Astrocyte (in vitro differentiated cells and primary cell): ENCODE measurements around the gene SLCO3A1. TPM values are rescaled to one million over a fixed set of nuclear protein-coding genes. Genes with fewer than 3 reads are reported as not detected.

Source experiments
- DNase-seq: peaks from one replicate; pipeline ENCODE4 v3.0.0-alpha.2; 2010; ENCODE audit warnings: low read depth
- FAIRE-seq: peaks from 2 replicates; lab custom pipeline; 2011; peaks lifted over from hg19 to GRCh38; lab: Jason Lieb, UNC
- H2AFZ ChIP-seq: 2 replicates; pipeline ENCODE4 v1.6.0; 2012; ENCODE audit warnings: low read depth, low read length, inconsistent platforms
- H3K27ac ChIP-seq: 2 replicates; pipeline ENCODE4 v1.5.1; 2011; ENCODE audit warnings: low read depth, low read length, inconsistent platforms
- H3K27me3 ChIP-seq: 2 replicates; pipeline ENCODE4 v1.6.0; 2011; ENCODE audit warnings: low read length, inconsistent platforms; ENCODE audit not compliant: insufficient read depth
- H3K36me3 ChIP-seq: 2 replicates; pipeline ENCODE4 v1.5.1; 2011; ENCODE audit warnings: low read length, inconsistent platforms; ENCODE audit not compliant: insufficient read depth
- H3K4me1 ChIP-seq: 2 replicates; pipeline ENCODE4 v1.5.1; 2011; ENCODE audit warnings: low read length, inconsistent platforms; ENCODE audit not compliant: insufficient read depth
- H3K4me2 ChIP-seq: 2 replicates; pipeline ENCODE4 v1.6.0; 2012; ENCODE audit warnings: low read length, inconsistent platforms
- H3K4me3 ChIP-seq: 2 replicates; pipeline ENCODE4 v1.5.1; 2011; ENCODE audit warnings: low read depth, mild to moderate bottlenecking, low read length, inconsistent platforms; ENCODE audit not compliant: insufficient read depth
- H3K79me2 ChIP-seq: 2 replicates; pipeline ENCODE4 v1.6.0; 2012; ENCODE audit warnings: mild to moderate bottlenecking, low read length, inconsistent platforms; ENCODE audit not compliant: insufficient read depth
- H3K9ac ChIP-seq: 2 replicates; pipeline ENCODE4 v1.6.0; 2012; ENCODE audit warnings: mild to moderate bottlenecking, low read length, inconsistent platforms
- H3K9me3 ChIP-seq: 2 replicates; pipeline ENCODE4 v1.5.1; 2012; ENCODE audit warnings: low read depth, mild to moderate bottlenecking, low read length, inconsistent platforms; ENCODE audit not compliant: insufficient read depth
- H4K20me1 ChIP-seq: 2 replicates; pipeline ENCODE4 v1.6.0; 2012; ENCODE audit warnings: low read length, inconsistent platforms; ENCODE audit not compliant: insufficient read depth
- H3K27ac Mint-ChIP-seq: one replicate; pipeline ENCODE4 v1.8.0; 2021; ENCODE audit warnings: mild to moderate bottlenecking, mixed read lengths; ENCODE audit not compliant: unreplicated experiment
- H3K27me3 Mint-ChIP-seq: one replicate; pipeline ENCODE4 v1.8.0; 2021; ENCODE audit warnings: low read depth, mixed read lengths; ENCODE audit not compliant: unreplicated experiment
- H3K36me3 Mint-ChIP-seq: one replicate; pipeline ENCODE4 v1.8.0; 2021; ENCODE audit warnings: low read depth, mixed read lengths; ENCODE audit not compliant: unreplicated experiment
- H3K4me1 Mint-ChIP-seq: one replicate; pipeline ENCODE4 v1.8.0; 2021; ENCODE audit warnings: low read depth, mixed read lengths; ENCODE audit not compliant: unreplicated experiment
- H3K4me3 Mint-ChIP-seq: one replicate; pipeline ENCODE4 v1.8.0; 2021; ENCODE audit warnings: mild to moderate bottlenecking, moderate library complexity, mixed read lengths; ENCODE audit not compliant: unreplicated experiment
- H3K9me3 Mint-ChIP-seq: one replicate; pipeline ENCODE4 v1.8.0; 2021; ENCODE audit warnings: mild to moderate bottlenecking, mixed read lengths; ENCODE audit not compliant: unreplicated experiment
- CTCF ChIP-seq: IDR thresholded peaks from 2 replicates; pipeline ENCODE4 v1.5.1; 2011; ENCODE audit warnings: low read depth, mild to moderate bottlenecking, inconsistent platforms, low read length, moderate library complexity; ENCODE audit not compliant: insufficient read depth
- EZH2 ChIP-seq: IDR thresholded peaks from 2 replicates; pipeline ENCODE4 v1.6.1; 2012; ENCODE audit warnings: mild to moderate bottlenecking, low read length, inconsistent platforms; ENCODE audit not compliant: insufficient read depth
- total RNA-seq: library from RNA; stranded (reverse); gene quantifications from 2 replicates; pipeline ENCODE4 v1.2.1, GENCODE V29; 2021

Gene SLCO3A1
- total RNA-seq, 1 donor from 2014 or later, result 9.4 TPM

GRCh38 chr15:92164327-92165000 is 311.0 kb downstream of the SLCO3A1 start:
- H3K4me1 ChIP-seq, result peaks cover 13% of the 10 kb centered on the region
- Mint-ChIP-seq H3K9me3 (no peaks in the 10 kb centered on the region), H3K27me3 (no peaks in the 10 kb centered on the region), H3K36me3 (no peaks in the 10 kb centered on the region), H3K4me3 (peak overlapping the region; percentile 23), H3K4me1 (peaks cover 44% of the 10 kb centered on the region), H3K27ac (peak overlapping the region; percentile 96)
- H3K9me3 ChIP-seq, result no peaks in the 10 kb centered on the region
- H4K20me1 ChIP-seq, result no peaks in the 10 kb centered on the region
- peak overlapping the region; percentile 61 for H3K4me2 ChIP-seq
- H3K4me3 ChIP-seq, result no peak overlapping the region
- no peaks in the 10 kb centered on the region for H3K27me3 ChIP-seq
- no peaks in the 10 kb centered on the region for H3K36me3 ChIP-seq
- H3K27ac ChIP-seq, result no peak overlapping the region
- H3K9ac ChIP-seq, result no peak overlapping the region
- TF ChIP-seq CTCF (no peak), EZH2 (no peak)
- peak; percentile 70 for FAIRE-seq
- DNase-seq, result peak; percentile 88
- no peaks in the 10 kb centered on the region for H3K79me2 ChIP-seq
- H2AFZ ChIP-seq, result peak overlapping the region; percentile 20

GRCh38 chr15:92165001-92165346 is 311.5 kb downstream of the SLCO3A1 start:
- DNase-seq (no peak), FAIRE-seq (no peak)
- Mint-ChIP-seq H3K9me3 (no peaks in the 10 kb centered on the region), H3K4me3 (no peak overlapping the region), H3K36me3 (no peaks in the 10 kb centered on the region), H3K27ac (peak overlapping the region; percentile 96), H3K27me3 (no peaks in the 10 kb centered on the region), H3K4me1 (peaks cover 44% of the 10 kb centered on the region)
- H3K36me3 ChIP-seq, result no peaks in the 10 kb centered on the region
- H4K20me1 ChIP-seq, result no peaks in the 10 kb centered on the region
- no peak overlapping the region for H2AFZ ChIP-seq
- H3K4me1 ChIP-seq, result peaks cover 13% of the 10 kb centered on the region
- H3K27me3 ChIP-seq, result no peaks in the 10 kb centered on the region
- no peak overlapping the region for H3K4me2 ChIP-seq
- no peak for TF ChIP-seq CTCF
- TF ChIP-seq EZH2, result no peak
- H3K27ac ChIP-seq, result no peak overlapping the region
- H3K79me2 ChIP-seq, result no peaks in the 10 kb centered on the region
- H3K4me3 ChIP-seq, result no peak overlapping the region
- H3K9ac ChIP-seq, result no peak overlapping the region
- no peaks in the 10 kb centered on the region for H3K9me3 ChIP-seq

- no peak overlapping the region for H3K9ac ChIP-seq
- peaks cover 40% of the 10 kb centered on the region for H3K4me1 Mint-ChIP-seq
Measured at GRCh38 chr15:92166029-92166428, 312.5 kb downstream of the SLCO3A1 start.

More at GRCh38 chr15:92166029-92166428, 312.5 kb downstream of the SLCO3A1 start:
- Mint-ChIP-seq H3K27me3 (no peaks in the 10 kb centered on the region), H3K36me3 (no peaks in the 10 kb centered on the region), H3K27ac (no peak overlapping the region), H3K9me3 (peaks cover 3% of the 10 kb centered on the region), H3K4me3 (no peak overlapping the region)
- no peak for TF ChIP-seq EZH2
- TF ChIP-seq CTCF, result no peak
- no peak for FAIRE-seq
- Histone ChIP-seq H3K4me3 (no peak overlapping the region), H3K4me2 (no peak overlapping the region), H3K36me3 (no peaks in the 10 kb centered on the region), H4K20me1 (no peaks in the 10 kb centered on the region), H2AFZ (no peak overlapping the region), H3K27ac (no peak overlapping the region), H3K79me2 (no peaks in the 10 kb centered on the region), H3K4me1 (peaks cover 13% of the 10 kb centered on the region), H3K27me3 (no peaks in the 10 kb centered on the region), H3K9me3 (no peaks in the 10 kb centered on the region)
- DNase-seq, result no peak
